ENCODE data around the gene MYO9A. TPM values are rescaled to one million over a fixed set of nuclear protein-coding genes. Genes with fewer than 3 reads are reported as not detected.

The MYO9A gene
- total RNA-seq, 1 donor from 2014 or later = 17.0 TPM

GRCh38 chr15:71821547-71822129 is 296.3 kb downstream of the MYO9A start:
- DNase-seq (ENCODE audit: low read depth) = no peak
- TF ChIP-seq CTCF (IDR thresholded peaks at IDR 0.05; ENCODE audit: insufficient read depth, low read length, poor library complexity, severe bottlenecking) = no peak
- Histone ChIP-seq H3K36me3 (ENCODE audit: control insufficient read depth, insufficient read depth, low read length) (no peaks in the 10 kb centered on the region), H3K4me3 (ENCODE audit: low read depth, low read length) (no peak overlapping the region), H3K27me3 (ENCODE audit: control insufficient read depth, insufficient read depth, low read length) (no peaks in the 10 kb centered on the region)

- no peak for DNase-seq (ENCODE audit: low read depth)
- TF ChIP-seq CTCF (IDR thresholded peaks at IDR 0.05; ENCODE audit: insufficient read depth, low read length, poor library complexity, severe bottlenecking) = no peak
- no peaks in the 10 kb centered on the region for H3K27me3 ChIP-seq (ENCODE audit: control insufficient read depth, insufficient read depth, low read length)
- no peak overlapping the region for H3K4me3 ChIP-seq (ENCODE audit: low read depth, low read length)
- no peaks in the 10 kb centered on the region for H3K36me3 ChIP-seq (ENCODE audit: control insufficient read depth, insufficient read depth, low read length)
Observed at GRCh38 chr15:71820127-71820526, 297.8 kb downstream of the MYO9A start.

GRCh38 chr15:71817351-71817750 is 300.6 kb downstream of the MYO9A start:
- TF ChIP-seq CTCF (IDR thresholded peaks at IDR 0.05; ENCODE audit: insufficient read depth, low read length, poor library complexity, severe bottlenecking) = no peak
- Histone ChIP-seq H3K36me3 (ENCODE audit: control insufficient read depth, insufficient read depth, low read length) (no peaks in the 10 kb centered on the region), H3K4me3 (ENCODE audit: low read depth, low read length) (no peak overlapping the region), H3K27me3 (ENCODE audit: control insufficient read depth, insufficient read depth, low read length) (no peaks in the 10 kb centered on the region)
- no peak for DNase-seq (ENCODE audit: low read depth)

GRCh38 chr15:71815301-71815700 is 302.6 kb downstream of the MYO9A start:
- no peak for TF ChIP-seq CTCF (IDR thresholded peaks at IDR 0.05; ENCODE audit: insufficient read depth, low read length, poor library complexity, severe bottlenecking)
- H3K36me3 ChIP-seq (ENCODE audit: control insufficient read depth, insufficient read depth, low read length) = no peaks in the 10 kb centered on the region
- no peak for DNase-seq (ENCODE audit: low read depth)
- H3K27me3 ChIP-seq (ENCODE audit: control insufficient read depth, insufficient read depth, low read length) = no peaks in the 10 kb centered on the region
- no peak overlapping the region for H3K4me3 ChIP-seq (ENCODE audit: low read depth, low read length)

- TF ChIP-seq CTCF (IDR thresholded peaks at IDR 0.05; ENCODE audit: insufficient read depth, low read length, poor library complexity, severe bottlenecking) = no peak
- no peak overlapping the region for H3K4me3 ChIP-seq (ENCODE audit: low read depth, low read length)
- H3K36me3 ChIP-seq (ENCODE audit: control insufficient read depth, insufficient read depth, low read length) = no peaks in the 10 kb centered on the region
- DNase-seq (ENCODE audit: low read depth) = no peak
- H3K27me3 ChIP-seq (ENCODE audit: control insufficient read depth, insufficient read depth, low read length) = no peaks in the 10 kb centered on the region
Observed at GRCh38 chr15:71813723-71814470, 304.1 kb downstream of the MYO9A start.

All from kidney epithelial cell (primary cell).